Coronary artery (tissue), 2 donors: ENCODE data around the gene HPRT1.

Experiments
- DNase-seq: peaks from one replicate; pipeline ENCODE4 v3.0.0-alpha.2; 2017; ENCODE audit warnings: low spot score
- H3K27ac ChIP-seq, 2 donors: fragments of 200-600 bp; sonication (generic); one replicate each; pipeline ENCODE4 v1.5.1; 2016 to 2019
- H3K4me3 ChIP-seq: fragments of 200-600 bp; sonication (generic); 2 replicates; pipeline ENCODE4 v1.5.1; 2016; ENCODE audit warnings: mild to moderate bottlenecking, moderate library complexity
- TF ChIP-seq, protein P1 (sequence below): fragments of 200-600 bp; sonication (generic); IDR thresholded peaks from one replicate; pipeline ENCODE4 v1.5.1; 2019; ENCODE audit warnings: antibody characterized with exemption

HPRT1 gene, protein sequence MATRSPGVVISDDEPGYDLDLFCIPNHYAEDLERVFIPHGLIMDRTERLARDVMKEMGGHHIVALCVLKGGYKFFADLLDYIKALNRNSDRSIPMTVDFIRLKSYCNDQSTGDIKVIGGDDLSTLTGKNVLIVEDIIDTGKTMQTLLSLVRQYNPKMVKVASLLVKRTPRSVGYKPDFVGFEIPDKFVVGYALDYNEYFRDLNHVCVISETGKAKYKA

GRCh38 chrX:134460005-134460861 is at the start of gene HPRT1:
Gene HPRT1, plus strand, starts transcription at chrX:134460165. Its CDS starts 147 bp downstream, at chrX:134460312.
- DNase-seq: peak; percentile 83

DNA sequence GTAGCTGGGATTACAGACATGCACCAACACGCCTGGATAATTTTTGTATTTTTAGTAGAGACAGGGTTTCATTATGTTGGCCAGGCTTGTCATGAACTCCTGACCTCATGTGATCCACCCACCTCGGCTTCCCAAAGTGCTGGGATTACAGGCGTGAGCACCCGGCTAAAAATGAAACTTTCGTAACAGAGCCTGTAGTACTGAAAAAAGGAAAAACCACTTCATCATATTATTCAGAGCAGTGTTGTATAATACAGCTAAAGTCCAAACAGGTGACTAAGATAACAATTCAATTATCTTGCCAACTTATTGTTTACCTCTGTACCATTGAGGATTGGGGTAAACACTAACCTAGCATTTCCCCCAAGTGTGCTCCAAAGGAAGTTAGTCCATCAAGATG is 43.9 kb upstream of the HPRT1 start:
- TF ChIP-seq, protein P1, sequence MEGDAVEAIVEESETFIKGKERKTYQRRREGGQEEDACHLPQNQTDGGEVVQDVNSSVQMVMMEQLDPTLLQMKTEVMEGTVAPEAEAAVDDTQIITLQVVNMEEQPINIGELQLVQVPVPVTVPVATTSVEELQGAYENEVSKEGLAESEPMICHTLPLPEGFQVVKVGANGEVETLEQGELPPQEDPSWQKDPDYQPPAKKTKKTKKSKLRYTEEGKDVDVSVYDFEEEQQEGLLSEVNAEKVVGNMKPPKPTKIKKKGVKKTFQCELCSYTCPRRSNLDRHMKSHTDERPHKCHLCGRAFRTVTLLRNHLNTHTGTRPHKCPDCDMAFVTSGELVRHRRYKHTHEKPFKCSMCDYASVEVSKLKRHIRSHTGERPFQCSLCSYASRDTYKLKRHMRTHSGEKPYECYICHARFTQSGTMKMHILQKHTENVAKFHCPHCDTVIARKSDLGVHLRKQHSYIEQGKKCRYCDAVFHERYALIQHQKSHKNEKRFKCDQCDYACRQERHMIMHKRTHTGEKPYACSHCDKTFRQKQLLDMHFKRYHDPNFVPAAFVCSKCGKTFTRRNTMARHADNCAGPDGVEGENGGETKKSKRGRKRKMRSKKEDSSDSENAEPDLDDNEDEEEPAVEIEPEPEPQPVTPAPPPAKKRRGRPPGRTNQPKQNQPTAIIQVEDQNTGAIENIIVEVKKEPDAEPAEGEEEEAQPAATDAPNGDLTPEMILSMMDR: no peak
- no peak overlapping the region for H3K4me3 ChIP-seq
- no peak for DNase-seq
- H3K27ac ChIP-seq: no peak overlapping the region

More at GRCh38 chrX:134460005-134460861, at the start of gene HPRT1:
- Histone ChIP-seq H3K27ac (peak within 1 kb of the TSS; percentile 54 to 86), H3K4me3 (peak within 1 kb of the TSS; percentile 85)
- TF ChIP-seq, protein P1: no peak

DNA sequence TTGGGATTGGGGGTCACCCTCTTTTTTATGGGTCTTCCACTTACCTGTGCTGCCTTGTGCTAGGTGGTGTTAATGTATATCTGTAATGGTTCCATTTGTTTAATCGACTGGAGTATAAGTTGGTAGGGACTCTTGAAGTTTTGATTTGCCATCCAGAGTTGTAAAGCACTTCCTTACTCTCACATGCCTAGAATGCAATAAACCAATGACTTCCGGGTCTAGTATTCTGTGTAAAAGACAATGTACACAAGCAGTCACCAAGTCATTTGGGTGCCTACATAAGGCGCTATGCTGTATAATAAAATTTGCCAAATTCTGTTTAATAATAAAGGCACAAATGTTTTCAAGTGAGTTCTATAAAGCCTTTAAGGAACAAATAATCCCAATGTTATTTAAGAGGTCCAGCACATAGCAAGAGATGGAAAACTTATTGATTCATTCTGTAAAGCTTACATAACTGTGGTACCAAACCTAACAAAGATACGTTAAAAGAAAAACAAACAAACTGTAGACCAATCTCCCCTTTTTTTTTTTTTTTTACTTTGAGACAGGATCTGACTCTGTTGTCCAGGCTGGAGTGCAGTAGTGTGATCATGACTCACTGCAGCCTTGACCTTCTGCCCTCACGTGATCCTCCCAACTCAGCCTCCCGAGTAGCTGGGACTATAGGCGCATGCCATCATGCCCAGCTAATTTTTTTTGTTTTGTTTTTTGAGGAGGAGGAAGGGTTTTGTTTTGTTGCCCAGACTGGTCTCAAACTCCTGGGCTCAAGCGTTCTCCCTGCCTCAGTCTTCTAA is 41.5 kb upstream of the HPRT1 start:
- H3K4me3 ChIP-seq: no peak overlapping the region
- TF ChIP-seq, protein P1: no peak
- no peak overlapping the region for H3K27ac ChIP-seq
- no peak for DNase-seq

- TF ChIP-seq, protein P1: no peak
- no peak overlapping the region for H3K4me3 ChIP-seq
- no peak for DNase-seq
- no peak overlapping the region for H3K27ac ChIP-seq
Measured at GRCh38 chrX:134419784-134420183, 40.2 kb upstream of the HPRT1 start.

- TF ChIP-seq, protein P1: no peak
- H3K4me3 ChIP-seq: no peak overlapping the region
- H3K27ac ChIP-seq: no peak overlapping the region
- DNase-seq: no peak
Measured at GRCh38 chrX:134423606-134424005, 36.4 kb upstream of the HPRT1 start.

DNA sequence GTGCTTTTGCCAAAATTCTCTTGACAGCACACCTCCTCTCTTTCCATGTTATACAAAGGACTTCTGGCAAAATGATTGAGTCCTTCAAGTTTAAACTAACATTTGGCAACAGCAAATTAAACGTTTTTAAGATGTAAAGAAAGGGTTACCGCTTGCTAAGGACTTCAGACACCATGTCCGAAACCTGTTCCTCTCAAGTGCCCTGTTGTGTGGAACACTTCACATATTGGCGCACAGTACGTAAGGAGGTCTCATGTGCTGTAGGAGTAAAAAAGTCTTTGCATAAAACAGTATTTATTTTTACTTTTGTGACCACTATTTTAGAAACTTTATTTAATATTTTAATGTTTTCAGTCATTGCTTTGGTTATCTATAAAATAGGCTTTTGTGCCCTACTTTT is 33.7 kb upstream of the HPRT1 start:
- Histone ChIP-seq H3K4me3 (no peak overlapping the region), H3K27ac (no peak overlapping the region)
- TF ChIP-seq, protein P1: no peak
- no peak for DNase-seq
